Measurements from ENCODE around the gene UNC45B. TPM values are rescaled to one million over a fixed set of nuclear protein-coding genes. Genes with fewer than 3 reads are reported as not detected.
A peak's percentile ranks its signal among the peaks of the same experiment; 100 is the strongest.

Gene UNC45B
- total RNA-seq, 1 experiment from 2014 or later, result 0.22 TPM

- Histone ChIP-seq H3K27ac (ENCODE audit: insufficient read length, low read depth, low read length) (no peak within 1 kb of the TSS), H3K14ac (ENCODE audit: insufficient read depth, low read length) (peak within 1 kb of the TSS; percentile 71), H3K56ac (ENCODE audit: insufficient read length, low read depth, low read length) (no peak within 1 kb of the TSS), H4K91ac (ENCODE audit: insufficient read length, low read depth, low read length) (no peak within 1 kb of the TSS), H2AK5ac (ENCODE audit: insufficient read length, low read length) (no peak within 1 kb of the TSS), H2BK120ac (ENCODE audit: low read depth, low read length, poor library complexity, severe bottlenecking) (no peak within 1 kb of the TSS), H2BK5ac (ENCODE audit: insufficient read length, low read length) (no peak within 1 kb of the TSS), H3K79me2 (ENCODE audit: insufficient read depth, low read length) (peaks cover 13% of the 10 kb centered on the region; the same call in 1 of the 2 replicates), H3K4ac (ENCODE audit: low read depth, low read length) (no peak within 1 kb of the TSS; the same call in 1 of the 2 replicates), H2AFZ (ENCODE audit: low read length) (no peak within 1 kb of the TSS), H3K79me1 (ENCODE audit: insufficient read depth, low read depth, low read length, poor library complexity, severe bottlenecking) (peaks cover 11% of the 10 kb centered on the region), H2BK20ac (ENCODE audit: low read depth, low read length, poor library complexity, severe bottlenecking) (no peak within 1 kb of the TSS), H3T11ph (ENCODE audit: low read length) (no peak within 1 kb of the TSS), H3K23ac (ENCODE audit: insufficient read length, low read depth, low read length) (no peak within 1 kb of the TSS), H3K27me3 (ENCODE audit: insufficient read depth, low read length) (no peaks in the 10 kb centered on the region), H4K8ac (replicated peaks; ENCODE audit: insufficient read length, low read depth, low read length) (no peak within 1 kb of the TSS), H4K5ac (ENCODE audit: insufficient read length, low read depth, low read length) (no peak within 1 kb of the TSS), H2BK15ac (ENCODE audit: low read depth, low read length) (no peak within 1 kb of the TSS), H3K4me1 (ENCODE audit: insufficient read depth, low read length) (no peaks in the 10 kb centered on the region), H3K23me2 (ENCODE audit: insufficient read length, low read depth, low read length, poor library complexity, severe bottlenecking) (no peaks in the 10 kb centered on the region), H3K9ac (ENCODE audit: extremely low read depth, insufficient read length, low read length) (peak within 1 kb of the TSS; percentile 86), H3K9me3 (ENCODE audit: control insufficient read depth, low read depth, low read length) (no peaks in the 10 kb centered on the region), H2BK12ac (ENCODE audit: insufficient read length, low read depth, low read length) (no peak within 1 kb of the TSS), H3K18ac (ENCODE audit: insufficient read length, low read depth, low read length) (peak within 1 kb of the TSS; percentile 18), H4K20me1 (ENCODE audit: control insufficient read depth, insufficient read depth, insufficient read length) (no peaks in the 10 kb centered on the region), H3K4me2 (ENCODE audit: insufficient read depth, insufficient read length, low read length) (peak within 1 kb of the TSS; percentile 90)
- no CpG with 5 or more reads among the region's 65 CpGs for WGBS (ENCODE audit: extremely low coverage, insufficient read length, low lambda C conversion rate)
- TF ChIP-seq CTCF (conservative IDR thresholded peaks at IDR 0.05), result peak; percentile 94
- peak within 1 kb of the TSS; percentile 84 to 90 for H3K4me3 Mint-ChIP-seq
- H3K27ac Mint-ChIP-seq, result peak within 1 kb of the TSS in 2 of 3 experiments; percentile 70 to 97; a peak in 3 of 7 replicates
- peaks cover 7 to 9% of the 10 kb centered on the region in 2 experiments; a peak in 3 of 4 replicates for H3K4me1 Mint-ChIP-seq
- peaks cover 19 to 34% (median 25%) of the 10 kb centered on the region in 3 experiments; a peak in 6 of 7 replicates for H3K36me3 Mint-ChIP-seq (ENCODE audit: insufficient read depth in 1 of 3, low read depth in 3 of 3)
- no peaks in the 10 kb centered on the region for H3K27me3 Mint-ChIP-seq (ENCODE audit: low read depth)
- H3K9me3 Mint-ChIP-seq, result no peaks in the 10 kb centered on the region; a peak in 1 of 5 replicates
- peak; percentile 92 for DNase-seq
These were observed 5.7 kb upstream of the UNC45B start, which contains the start of gene NLE1 for GRCh38 chr17:35141681-35142466. NLE1 (minus strand) TSS chr17:35142303; CDS start chr17:35142275, 28 bp downstream.

All from H9 (cell line).